HG02571 (cell line): ENCODE data around the gene S100A13.
A peak's percentile ranks its signal among the peaks of the same experiment; 100 is the strongest.
"Not testable (repeated sequence)": the region's sequence is repeated elsewhere in the genome, so short reads cannot be mapped to it uniquely, and the experiment has no call there.

ENCODE experiments used
- ATAC-seq: cut with Tn5 transposase; IDR thresholded peaks from one replicate; pipeline ENCODE4 v1.9.1; 2021; ENCODE audit warnings: mild to moderate bottlenecking, moderate library complexity; ENCODE audit not compliant: unreplicated experiment

Gene S100A13

GRCh38 chr1:153649137-153649862 lies 22.0 kb upstream of the S100A13 start:
- ATAC-seq, result no peak

DNA sequence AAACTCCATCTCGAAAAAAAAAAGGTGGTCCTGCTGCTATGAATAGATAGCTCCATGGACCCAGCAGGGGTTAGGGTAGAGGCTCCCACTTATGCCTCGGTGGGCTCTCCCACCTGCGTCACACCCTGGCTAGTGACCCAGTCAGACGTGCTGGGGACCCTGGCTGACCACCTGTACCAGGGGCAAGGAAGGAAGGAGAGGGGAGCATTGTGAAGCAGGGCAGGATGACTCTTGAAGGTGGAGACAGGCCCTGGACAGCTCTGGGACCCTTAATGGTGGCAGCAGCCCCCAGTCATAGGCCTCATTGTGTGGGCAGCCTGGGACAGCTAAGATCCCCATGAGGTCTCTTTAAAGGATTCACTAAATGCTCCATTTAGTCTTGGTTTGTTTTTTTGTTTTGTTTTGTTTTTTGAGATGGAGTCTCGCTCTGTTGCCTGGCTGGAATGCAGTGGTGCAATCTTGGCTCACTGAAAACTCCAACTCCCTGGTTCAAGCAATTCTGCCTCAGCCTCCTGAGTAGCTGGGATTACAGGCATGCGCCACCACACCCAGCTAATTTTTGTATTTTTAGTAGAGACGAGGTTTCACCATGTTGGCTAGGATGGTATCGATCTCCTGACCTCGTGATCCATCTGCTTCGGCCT lies 20.8 kb upstream of the S100A13 start:
- no peak for ATAC-seq

- ATAC-seq, result no peak
Observed at GRCh38 chr1:153647346-153647714, 20.0 kb upstream of the S100A13 start.

DNA sequence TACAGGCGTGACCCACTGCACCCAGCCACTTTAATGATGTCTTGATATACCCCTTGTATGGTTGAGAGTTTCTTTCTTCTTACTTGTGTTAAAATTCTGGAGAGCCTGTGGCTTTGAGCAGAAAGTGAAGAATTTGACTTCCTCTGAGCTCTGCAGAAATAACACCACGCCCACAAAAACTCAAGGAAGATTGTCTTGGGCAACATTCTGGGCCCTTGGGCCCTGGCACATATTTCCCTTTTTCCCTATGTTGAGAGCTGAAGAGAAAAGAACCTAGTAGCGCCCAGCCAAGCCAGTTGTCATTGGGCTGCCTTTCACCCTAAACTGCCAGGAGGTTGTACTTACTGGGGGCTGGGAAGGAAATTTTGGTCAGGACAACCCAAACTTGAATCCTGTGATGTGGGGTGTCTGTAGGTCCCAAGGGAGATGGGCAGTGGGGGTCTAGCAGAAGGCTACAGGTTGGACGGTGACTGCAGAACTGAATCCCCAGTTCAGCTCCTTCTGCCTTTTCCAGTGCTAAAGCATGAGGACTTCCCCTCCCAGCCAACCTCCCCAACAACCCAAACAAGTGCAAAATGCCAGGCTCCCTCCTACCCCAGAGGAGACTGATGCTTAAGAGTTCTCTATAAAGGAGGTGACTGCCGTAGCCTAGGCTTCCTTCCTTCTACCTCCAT lies 19.5 kb upstream of the S100A13 start:
- ATAC-seq, result no peak

DNA sequence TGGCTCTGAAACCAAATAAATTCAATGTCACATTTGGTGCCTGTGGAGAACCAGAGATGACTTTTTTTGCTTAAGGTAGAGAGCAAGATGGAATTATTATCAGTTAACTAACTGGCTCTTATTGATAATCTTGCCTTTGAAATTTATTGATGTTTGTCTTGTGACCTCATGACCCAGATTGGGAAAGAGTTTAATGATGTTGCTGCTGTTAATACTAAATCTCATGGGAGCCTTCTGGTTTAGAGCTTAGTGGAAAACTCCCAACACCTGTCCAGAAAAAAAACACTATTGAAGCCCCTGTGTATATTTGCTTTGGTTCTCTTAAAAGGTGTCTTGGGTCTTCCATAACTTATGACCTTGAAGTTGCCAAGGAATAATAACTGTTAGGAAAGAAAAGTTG lies 16.5 kb upstream of the S100A13 start:
- ATAC-seq, result no peak

DNA sequence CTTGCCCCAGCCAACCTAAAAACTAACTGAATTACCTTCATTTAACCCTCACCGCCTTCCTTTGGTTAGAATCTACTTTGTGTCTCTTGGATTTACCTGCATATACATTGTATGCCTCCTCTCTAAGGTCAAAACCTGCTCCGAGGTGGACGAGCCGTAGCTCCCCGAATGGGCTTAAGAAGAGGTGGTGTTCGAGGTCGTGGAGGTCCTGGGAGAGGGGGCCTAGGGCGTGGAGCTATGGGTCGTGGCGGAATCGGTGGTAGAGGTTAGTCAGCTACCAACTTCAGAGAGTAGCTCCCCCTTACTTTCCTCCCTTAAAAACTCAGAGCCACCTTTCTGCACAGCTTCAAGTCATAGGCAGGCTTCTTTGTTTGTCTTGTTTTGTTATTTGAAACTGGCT lies 15.8 kb upstream of the S100A13 start:
- ATAC-seq, result no peak

- ATAC-seq, result no peak
Observed at GRCh38 chr1:153642161-153642560, 14.9 kb upstream of the S100A13 start.

- no peak for ATAC-seq
Observed at GRCh38 chr1:153640861-153641260, 13.6 kb upstream of the S100A13 start.

GRCh38 chr1:153640213-153640612 lies 12.9 kb upstream of the S100A13 start:
- ATAC-seq, result not testable (repeated sequence)

DNA sequence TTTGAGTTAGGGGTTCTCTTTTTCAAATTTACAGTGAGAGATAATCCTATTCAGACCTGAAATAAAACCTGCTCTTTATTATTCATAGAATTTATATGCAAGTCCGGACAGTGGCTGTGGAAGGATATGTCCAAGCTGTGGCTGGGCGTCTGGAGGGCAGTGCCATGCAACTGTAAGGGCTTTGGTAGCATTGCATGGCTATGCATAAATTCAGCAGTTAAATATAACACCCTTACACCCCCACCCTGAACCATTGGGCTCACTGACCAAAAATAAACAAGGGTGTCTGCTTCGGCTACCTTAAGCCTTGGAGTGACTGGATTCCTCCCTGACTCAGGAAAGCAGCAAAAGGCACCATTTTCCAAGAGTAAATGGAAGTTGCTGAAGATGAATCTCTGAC lies 12.0 kb upstream of the S100A13 start:
- ATAC-seq, result no peak

GRCh38 chr1:153638261-153638660 lies 11.0 kb upstream of the S100A13 start:
- no peak for ATAC-seq

DNA sequence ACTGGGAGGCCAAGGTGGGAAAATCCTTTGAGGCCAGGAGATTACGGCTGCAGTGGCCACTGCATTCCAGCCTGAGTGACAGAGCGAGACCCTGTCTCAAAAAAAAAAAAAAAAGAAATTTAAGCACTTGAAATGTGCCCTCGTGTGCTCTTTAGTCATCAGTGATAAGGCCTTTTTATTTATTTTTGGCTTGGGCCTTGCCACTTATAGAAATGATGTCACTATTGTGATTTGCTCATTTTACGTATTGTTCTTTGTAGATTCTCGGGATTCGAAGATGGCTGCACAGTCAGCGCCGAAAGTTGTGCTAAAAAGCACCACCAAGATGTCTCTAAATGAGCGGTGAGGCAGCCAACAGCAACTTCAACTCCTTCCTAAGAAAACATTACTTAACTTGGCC lies 9.0 kb upstream of the S100A13 start:
- ATAC-seq, result no peak

DNA sequence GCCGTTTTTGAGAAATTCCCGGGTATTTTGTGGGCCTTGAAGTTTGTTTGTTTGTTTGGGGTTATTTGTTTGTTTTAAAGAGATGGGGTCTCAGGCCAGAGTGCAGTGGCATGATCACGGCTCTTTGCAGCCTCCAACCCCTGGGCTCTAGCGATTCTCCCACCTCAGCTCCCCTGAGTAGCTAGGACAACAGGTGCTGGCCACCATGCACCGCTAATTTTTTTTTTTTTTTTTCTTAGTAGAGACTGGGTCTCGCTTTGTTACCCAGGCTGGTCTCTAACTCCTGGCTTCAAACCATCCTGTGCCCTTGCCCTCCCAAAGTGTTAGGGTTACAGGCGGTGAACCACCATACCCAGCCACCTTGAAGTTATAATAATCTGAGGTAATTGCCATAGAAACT lies 8.6 kb upstream of the S100A13 start:
- no peak for ATAC-seq

DNA sequence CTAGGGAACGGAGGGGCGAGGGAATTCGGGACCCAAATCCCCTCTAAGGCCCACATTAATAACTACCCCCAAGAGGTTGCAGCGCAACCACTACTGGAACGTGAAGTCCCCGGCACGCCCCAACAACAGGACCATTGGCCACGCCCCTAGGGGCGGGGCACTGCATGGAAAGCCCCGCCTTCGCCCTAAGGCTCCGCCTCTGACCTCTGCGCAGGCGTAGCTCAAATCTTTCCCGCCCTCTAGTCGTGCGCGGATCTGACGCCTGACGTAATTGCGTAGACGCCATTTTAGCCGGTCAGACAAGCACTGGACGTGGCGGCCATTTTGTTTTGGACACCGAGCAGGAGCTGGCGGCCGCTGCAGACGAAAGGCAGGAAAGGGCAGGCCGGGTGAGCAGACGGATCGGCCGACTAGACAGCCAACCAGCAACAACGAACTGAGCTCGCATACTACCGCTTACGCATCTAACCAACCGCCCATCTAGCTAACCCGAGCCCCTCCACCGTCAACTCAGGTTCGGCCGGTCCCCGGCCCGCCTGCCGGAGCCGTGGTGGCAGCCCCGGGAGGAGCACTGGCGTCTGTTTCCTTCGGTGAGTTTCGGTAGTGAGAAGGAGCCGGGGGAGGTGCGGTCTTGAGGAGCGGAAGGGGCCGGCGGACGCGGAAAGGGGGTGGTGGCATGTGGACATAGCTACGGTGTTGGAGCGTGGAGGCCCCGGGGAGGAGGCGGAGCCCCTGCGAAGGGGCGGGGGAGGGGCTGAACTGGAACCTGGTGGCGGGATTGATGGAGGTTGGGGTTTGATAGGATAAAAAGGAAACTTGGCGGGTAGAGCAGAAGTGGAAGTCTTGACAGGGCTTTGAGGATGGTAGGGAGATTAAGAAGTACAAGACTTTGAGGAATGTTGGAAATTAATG lies 6.7 kb upstream of the S100A13 start, which contains the start of gene CHTOP:
Gene CHTOP (plus strand): TSS at position 313 of the 912 bp plus-strand sequence. CDS start 2,523 bp downstream, outside the sequence.
- ATAC-seq, result peak; percentile 86

- ATAC-seq, result no peak
Observed at GRCh38 chr1:153633161-153633753, 6.0 kb upstream of the S100A13 start.

- ATAC-seq, result no peak
Observed at GRCh38 chr1:153631047-153632022, 4.0 kb upstream of the S100A13 start.

DNA sequence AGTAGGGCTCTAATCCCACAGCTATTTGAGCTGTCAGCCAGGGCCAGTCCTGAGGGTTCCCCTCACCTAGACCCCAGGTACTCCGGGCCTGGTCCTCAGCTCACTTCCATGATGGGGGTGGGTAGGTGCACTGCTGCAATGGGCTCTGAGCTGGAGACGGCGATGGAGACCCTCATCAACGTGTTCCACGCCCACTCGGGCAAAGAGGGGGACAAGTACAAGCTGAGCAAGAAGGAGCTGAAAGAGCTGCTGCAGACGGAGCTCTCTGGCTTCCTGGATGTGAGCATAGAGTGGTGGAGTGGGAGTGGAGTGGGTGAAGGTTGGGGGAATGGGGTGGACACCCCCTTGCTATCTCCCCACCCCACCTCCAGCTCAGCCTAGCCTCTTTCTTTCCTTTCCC lies 3.1 kb upstream of the S100A13 start:
- no peak for ATAC-seq

- ATAC-seq, result no peak
Observed at GRCh38 chr1:153629971-153630370, 2.7 kb upstream of the S100A13 start.

- no peak for ATAC-seq
Observed at GRCh38 chr1:153629343-153629665, 2.0 kb upstream of the S100A13 start.
